Measurements from ENCODE around the gene FAM78B. TPM values are rescaled to one million over a fixed set of nuclear protein-coding genes. Genes with fewer than 3 reads are reported as not detected.
A peak's percentile ranks its signal among the peaks of the same experiment; 100 is the strongest.

FAM78B gene
- total RNA-seq, 1 experiment from 2014 or later: not detected

DNA sequence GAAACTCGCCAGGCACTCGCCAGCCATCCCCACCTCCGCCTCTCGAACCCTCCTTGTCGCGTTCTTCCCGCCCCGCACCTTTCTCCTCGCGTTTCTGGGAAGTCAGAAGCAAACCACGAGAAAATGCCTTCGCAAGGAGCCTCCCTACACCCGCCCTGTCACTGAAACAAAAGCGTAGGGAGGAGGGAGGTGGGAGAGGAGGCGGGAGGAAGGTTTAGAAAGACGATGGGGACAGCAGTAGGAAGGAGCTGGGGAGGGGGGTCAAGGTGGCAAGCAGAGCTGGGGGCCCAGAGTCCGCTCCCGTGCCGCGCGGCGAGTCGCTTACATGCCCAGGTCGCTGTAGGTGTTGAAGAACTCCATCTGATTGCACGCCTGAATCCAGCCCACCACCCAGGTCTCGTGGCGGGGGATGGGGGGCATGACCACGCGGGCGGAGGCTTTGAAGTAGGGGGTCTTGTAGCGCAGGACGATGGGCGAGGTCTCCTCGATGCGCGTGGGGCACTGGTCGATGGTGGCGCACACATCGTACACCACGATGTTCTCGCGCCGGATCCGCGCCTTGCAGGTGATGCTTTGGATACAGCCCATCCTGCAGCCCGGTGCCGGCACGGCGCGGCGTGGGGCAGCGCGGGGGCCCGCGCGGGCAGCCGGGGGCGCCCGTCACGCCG lies 1.0 kb downstream of the FAM78B start:
- Histone ChIP-seq H3K4me3 (ENCODE audit: low read depth, low read length) (no peak overlapping the region; the same call in 1 of the 2 replicates), H3K4me1 (no peaks in the 10 kb centered on the region; the same call in 1 of the 2 replicates), H3K36me3 (ENCODE audit: control insufficient read depth, insufficient read depth, low read length) (no peaks in the 10 kb centered on the region), H3K27me3 (replicated peaks; ENCODE audit: control insufficient read depth, insufficient read depth, low read length) (no peaks in the 10 kb centered on the region; the same call in 1 of the 2 replicates), H3K9me3 (no peaks in the 10 kb centered on the region)
- peaks cover 35% of the 10 kb centered on the region for H3K27me3 Mint-ChIP-seq (ENCODE audit: insufficient read depth, unreplicated experiment)
- no peak for DNase-seq
- H3K36me3 Mint-ChIP-seq (ENCODE audit: insufficient read depth, unreplicated experiment): no peaks in the 10 kb centered on the region
- CTCF ChIA-PET: no interaction called here
- intact Hi-C loops (cut with micrococcal nuclease; ENCODE audit: unreplicated experiment): loop anchor here (5.0 kb wide), 1 partner anchor 243 kb away; no protein-coding TSS in a partner anchor
- H3K4me1 Mint-ChIP-seq (ENCODE audit: low read depth, unreplicated experiment): no peaks in the 10 kb centered on the region
- no TSS peak for BruUV-seq (replicated peaks)
- H3K27ac Mint-ChIP-seq (ENCODE audit: unreplicated experiment): no peak overlapping the region
- peak overlapping the region; percentile 59 for H3K4me3 Mint-ChIP-seq (ENCODE audit: unreplicated experiment)
- TF ChIP-seq, protein P1, sequence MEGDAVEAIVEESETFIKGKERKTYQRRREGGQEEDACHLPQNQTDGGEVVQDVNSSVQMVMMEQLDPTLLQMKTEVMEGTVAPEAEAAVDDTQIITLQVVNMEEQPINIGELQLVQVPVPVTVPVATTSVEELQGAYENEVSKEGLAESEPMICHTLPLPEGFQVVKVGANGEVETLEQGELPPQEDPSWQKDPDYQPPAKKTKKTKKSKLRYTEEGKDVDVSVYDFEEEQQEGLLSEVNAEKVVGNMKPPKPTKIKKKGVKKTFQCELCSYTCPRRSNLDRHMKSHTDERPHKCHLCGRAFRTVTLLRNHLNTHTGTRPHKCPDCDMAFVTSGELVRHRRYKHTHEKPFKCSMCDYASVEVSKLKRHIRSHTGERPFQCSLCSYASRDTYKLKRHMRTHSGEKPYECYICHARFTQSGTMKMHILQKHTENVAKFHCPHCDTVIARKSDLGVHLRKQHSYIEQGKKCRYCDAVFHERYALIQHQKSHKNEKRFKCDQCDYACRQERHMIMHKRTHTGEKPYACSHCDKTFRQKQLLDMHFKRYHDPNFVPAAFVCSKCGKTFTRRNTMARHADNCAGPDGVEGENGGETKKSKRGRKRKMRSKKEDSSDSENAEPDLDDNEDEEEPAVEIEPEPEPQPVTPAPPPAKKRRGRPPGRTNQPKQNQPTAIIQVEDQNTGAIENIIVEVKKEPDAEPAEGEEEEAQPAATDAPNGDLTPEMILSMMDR (IDR thresholded peaks at IDR 0.05; ENCODE audit: insufficient read depth in 1 of 2, low read depth in 1 of 2, low read length in 1 of 2, severe bottlenecking in 1 of 2, unreplicated experiment in 1 of 2): no peak
- POLR2A ChIA-PET: no interaction called here
- no peaks in the 10 kb centered on the region for H3K9me3 Mint-ChIP-seq (ENCODE audit: unreplicated experiment)

GRCh38 chr1:166164995-166165660 lies 1.7 kb downstream of the FAM78B start:
- BruUV-seq (replicated peaks): no TSS peak
- Mint-ChIP-seq H3K27ac (ENCODE audit: unreplicated experiment) (no peak overlapping the region), H3K27me3 (ENCODE audit: insufficient read depth, unreplicated experiment) (peaks cover 32% of the 10 kb centered on the region), H3K4me1 (ENCODE audit: low read depth, unreplicated experiment) (no peaks in the 10 kb centered on the region), H3K36me3 (ENCODE audit: insufficient read depth, unreplicated experiment) (no peaks in the 10 kb centered on the region), H3K9me3 (ENCODE audit: unreplicated experiment) (no peaks in the 10 kb centered on the region), H3K4me3 (ENCODE audit: unreplicated experiment) (peak overlapping the region; percentile 59)
- H3K27me3 ChIP-seq (replicated peaks; ENCODE audit: control insufficient read depth, insufficient read depth, low read length): no peaks in the 10 kb centered on the region; the same call in 1 of the 2 replicates
- H3K36me3 ChIP-seq (ENCODE audit: control insufficient read depth, insufficient read depth, low read length): no peaks in the 10 kb centered on the region
- TF ChIP-seq, protein P1 (IDR thresholded peaks at IDR 0.05; ENCODE audit: insufficient read depth in 1 of 2, low read depth in 1 of 2, low read length in 1 of 2, severe bottlenecking in 1 of 2, unreplicated experiment in 1 of 2): peak; percentile 40 to 55
- POLR2A ChIA-PET: no interaction called here
- no peak overlapping the region for H3K4me3 ChIP-seq (ENCODE audit: low read depth, low read length)
- H3K9me3 ChIP-seq: no peaks in the 10 kb centered on the region
- peak in 1 of 2 experiments; percentile 51 for DNase-seq
- no peaks in the 10 kb centered on the region; the same call in 1 of the 2 replicates for H3K4me1 ChIP-seq
- intact Hi-C loops (cut with micrococcal nuclease; ENCODE audit: unreplicated experiment): loop anchor here (5.0 kb wide), 1 partner anchor 243 kb away; no protein-coding TSS in a partner anchor
- CTCF ChIA-PET: no interaction called here

- H3K9me3 ChIP-seq: no peaks in the 10 kb centered on the region
- intact Hi-C loops (cut with micrococcal nuclease; ENCODE audit: unreplicated experiment): no loop called here
- Mint-ChIP-seq H3K9me3 (ENCODE audit: unreplicated experiment) (no peaks in the 10 kb centered on the region), H3K36me3 (ENCODE audit: insufficient read depth, unreplicated experiment) (no peaks in the 10 kb centered on the region), H3K27ac (ENCODE audit: unreplicated experiment) (no peak overlapping the region), H3K4me1 (ENCODE audit: low read depth, unreplicated experiment) (no peaks in the 10 kb centered on the region), H3K27me3 (ENCODE audit: insufficient read depth, unreplicated experiment) (peaks cover 31% of the 10 kb centered on the region), H3K4me3 (ENCODE audit: unreplicated experiment) (peak overlapping the region; percentile 35)
- DNase-seq: no peak
- BruUV-seq (replicated peaks): no TSS peak
- no peaks in the 10 kb centered on the region for H3K36me3 ChIP-seq (ENCODE audit: control insufficient read depth, insufficient read depth, low read length)
- no peak overlapping the region for H3K4me3 ChIP-seq (ENCODE audit: low read depth, low read length)
- TF ChIP-seq, protein P1 (IDR thresholded peaks at IDR 0.05; ENCODE audit: insufficient read depth in 1 of 2, low read depth in 1 of 2, low read length in 1 of 2, severe bottlenecking in 1 of 2, unreplicated experiment in 1 of 2): no peak
- ChIA-PET POLR2A (no interaction called here), CTCF (no interaction called here)
- H3K27me3 ChIP-seq (replicated peaks; ENCODE audit: control insufficient read depth, insufficient read depth, low read length): no peaks in the 10 kb centered on the region; the same call in 1 of the 2 replicates
- no peaks in the 10 kb centered on the region; the same call in 1 of the 2 replicates for H3K4me1 ChIP-seq
Measured at GRCh38 chr1:166164646-166164994, 2.2 kb downstream of the FAM78B start.
